Endothelial cell of hepatic sinusoid (primary cell): Measurements from ENCODE around the gene GTF2A2.
"Not testable (repeated sequence)": the region's sequence is repeated elsewhere in the genome, so short reads cannot be mapped to it uniquely, and the experiment has no call there.

Source experiments
- in situ Hi-C: cut with HindIII; loops from 2 replicates; pipeline ENCODE4 v1.10.0; 2017; ENCODE audit warnings: low sequenced_read_pairs

The GTF2A2 gene

DNA sequence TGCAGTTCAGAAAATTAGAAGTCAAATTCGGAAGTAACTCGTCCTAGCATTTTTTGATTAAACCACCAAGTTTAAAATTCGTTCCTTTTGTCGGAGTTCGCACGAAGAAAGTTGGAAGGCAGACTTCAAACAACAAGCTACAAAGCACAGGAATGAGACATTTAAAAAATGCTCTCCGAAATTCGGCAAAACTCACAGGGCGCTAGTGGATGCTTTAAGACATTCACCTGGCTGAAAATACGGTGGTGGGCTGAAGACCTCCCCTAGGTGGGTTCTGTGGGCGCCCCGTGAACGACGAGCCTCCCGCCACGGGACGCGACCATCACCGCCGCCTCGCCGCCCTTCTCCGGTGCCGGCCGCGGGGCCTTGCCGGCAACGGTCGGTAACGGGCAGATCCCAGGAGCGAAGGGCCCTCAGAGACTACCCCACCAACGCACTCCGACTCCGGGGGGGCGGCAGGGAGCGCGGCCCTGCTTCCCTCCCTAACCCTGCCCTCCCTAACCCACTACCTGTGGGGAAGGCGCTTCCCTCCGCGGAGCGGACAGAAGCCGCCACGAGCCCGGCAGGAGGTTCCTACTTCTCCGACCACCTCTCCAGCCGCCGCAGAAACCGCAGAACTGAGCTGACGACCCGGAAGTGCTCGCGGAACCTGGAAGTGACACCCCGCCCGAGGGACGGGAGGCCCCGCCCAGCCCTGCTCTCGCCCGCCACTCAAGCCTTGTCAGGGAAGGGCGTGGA is at the start of gene GTF2A2:
TSS of gene GTF2A2 (minus strand) at position 619 of the 738 bp plus-strand sequence. CDS start 5,238 bp downstream, outside the sequence.
- in situ Hi-C loops: no loop called here

DNA sequence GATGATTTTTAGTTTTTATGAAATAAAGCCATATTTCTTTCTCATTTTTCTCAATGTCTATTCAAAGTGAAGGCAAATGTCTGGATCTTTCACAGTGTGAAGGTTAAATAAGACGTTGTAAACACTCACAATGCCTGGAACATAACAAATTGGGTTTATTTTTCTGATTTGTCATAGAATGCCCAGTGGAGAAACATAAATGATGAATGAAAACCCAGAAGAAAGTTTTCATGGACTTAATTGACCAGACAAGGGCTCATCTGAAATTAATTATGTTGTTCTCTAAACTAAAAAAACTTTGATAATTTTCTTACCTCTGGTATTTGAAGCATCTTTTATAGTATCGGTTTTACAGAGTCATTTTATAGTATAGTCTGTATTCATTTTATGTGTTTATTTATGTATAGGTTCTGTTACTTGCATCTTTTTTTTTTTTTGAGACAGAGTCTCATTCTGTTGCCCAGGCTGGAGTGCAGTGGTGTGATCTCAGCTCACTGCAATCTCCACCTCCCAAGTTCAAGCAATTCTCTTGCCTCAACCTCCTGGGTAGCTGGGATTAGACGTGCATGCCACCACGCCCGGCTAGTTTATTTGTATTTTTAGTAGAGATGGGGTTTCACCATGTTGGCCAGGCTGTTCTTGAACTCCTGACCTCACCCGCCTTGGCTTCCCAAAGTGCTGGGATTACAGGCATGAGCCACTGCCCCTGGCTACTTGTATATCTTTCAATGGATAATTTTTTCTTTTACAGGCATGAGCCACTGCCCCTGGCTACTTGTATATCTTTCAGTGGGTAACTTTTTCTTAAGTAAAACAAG is 46.9 kb upstream of the GTF2A2 start:
- in situ Hi-C loops: no loop called here

- in situ Hi-C loops: no loop called here
Observed at GRCh38 chr15:59702351-59702750, 45.0 kb upstream of the GTF2A2 start.

DNA sequence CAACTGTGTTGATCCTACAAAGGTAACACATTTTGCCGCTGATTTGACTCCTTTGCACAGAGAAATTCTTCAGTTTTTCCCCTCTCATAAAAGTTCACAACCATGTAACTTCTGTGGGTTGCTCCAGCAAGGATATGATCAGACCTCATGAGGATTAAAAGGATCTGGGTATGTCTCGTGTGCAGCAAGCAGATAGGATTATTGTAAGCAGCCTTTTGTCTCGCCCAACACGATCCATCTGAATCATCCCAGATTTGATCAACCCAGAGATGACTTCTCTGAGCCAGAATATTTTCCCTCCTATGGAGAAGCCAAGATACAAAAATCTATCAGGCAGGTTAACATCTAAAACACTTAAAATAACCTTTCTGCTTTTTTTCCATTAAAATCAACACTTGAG is 44.6 kb upstream of the GTF2A2 start:
- in situ Hi-C loops: no loop called here

GRCh38 chr15:59699810-59700431 is 42.6 kb upstream of the GTF2A2 start:
- in situ Hi-C loops: no loop called here

GRCh38 chr15:59698065-59698464 is 40.8 kb upstream of the GTF2A2 start:
- in situ Hi-C loops: not testable (repeated sequence)

- in situ Hi-C loops: no loop called here
Observed at GRCh38 chr15:59696332-59696731, 39.0 kb upstream of the GTF2A2 start.

GRCh38 chr15:59694779-59695178 is 37.5 kb upstream of the GTF2A2 start:
- in situ Hi-C loops: loop anchor here (5.0 kb wide), 1 partner anchor 633 kb away; no protein-coding TSS in a partner anchor

GRCh38 chr15:59691194-59691805 is 34.0 kb upstream of the GTF2A2 start:
- in situ Hi-C loops: loop anchor here (5.0 kb wide), 1 partner anchor 636 kb away; no protein-coding TSS in a partner anchor

DNA sequence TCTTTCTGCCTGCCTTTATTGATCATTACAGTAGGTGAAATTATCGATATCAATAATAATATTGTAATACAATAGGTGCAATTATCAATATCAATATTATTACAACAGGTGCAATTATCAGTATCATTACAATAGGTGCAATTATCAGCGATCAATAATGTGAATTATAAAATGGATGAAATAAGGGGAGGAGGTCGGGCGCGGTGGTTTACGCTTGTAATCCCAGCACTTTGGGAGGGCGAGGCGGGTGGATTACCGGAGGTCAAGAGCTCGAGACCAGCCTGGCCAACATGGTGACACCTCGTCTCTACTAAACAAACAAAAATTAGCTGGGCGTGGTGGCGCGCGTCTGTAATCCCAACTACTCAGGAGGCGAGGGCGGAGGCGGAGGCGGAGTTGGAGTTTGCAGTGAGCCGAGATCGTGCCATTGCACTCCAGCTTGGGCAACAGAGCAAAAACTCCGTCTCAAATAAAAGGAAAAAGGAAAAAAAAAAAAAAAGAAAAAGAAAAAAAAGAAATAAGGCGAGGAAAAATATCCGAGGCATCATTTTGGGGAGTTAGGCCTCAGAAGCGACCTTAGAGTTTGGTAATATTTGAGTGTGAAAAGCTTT is 32.4 kb upstream of the GTF2A2 start:
- in situ Hi-C loops: loop anchor here (5.0 kb wide), 1 partner anchor 638 kb away; no protein-coding TSS in a partner anchor

DNA sequence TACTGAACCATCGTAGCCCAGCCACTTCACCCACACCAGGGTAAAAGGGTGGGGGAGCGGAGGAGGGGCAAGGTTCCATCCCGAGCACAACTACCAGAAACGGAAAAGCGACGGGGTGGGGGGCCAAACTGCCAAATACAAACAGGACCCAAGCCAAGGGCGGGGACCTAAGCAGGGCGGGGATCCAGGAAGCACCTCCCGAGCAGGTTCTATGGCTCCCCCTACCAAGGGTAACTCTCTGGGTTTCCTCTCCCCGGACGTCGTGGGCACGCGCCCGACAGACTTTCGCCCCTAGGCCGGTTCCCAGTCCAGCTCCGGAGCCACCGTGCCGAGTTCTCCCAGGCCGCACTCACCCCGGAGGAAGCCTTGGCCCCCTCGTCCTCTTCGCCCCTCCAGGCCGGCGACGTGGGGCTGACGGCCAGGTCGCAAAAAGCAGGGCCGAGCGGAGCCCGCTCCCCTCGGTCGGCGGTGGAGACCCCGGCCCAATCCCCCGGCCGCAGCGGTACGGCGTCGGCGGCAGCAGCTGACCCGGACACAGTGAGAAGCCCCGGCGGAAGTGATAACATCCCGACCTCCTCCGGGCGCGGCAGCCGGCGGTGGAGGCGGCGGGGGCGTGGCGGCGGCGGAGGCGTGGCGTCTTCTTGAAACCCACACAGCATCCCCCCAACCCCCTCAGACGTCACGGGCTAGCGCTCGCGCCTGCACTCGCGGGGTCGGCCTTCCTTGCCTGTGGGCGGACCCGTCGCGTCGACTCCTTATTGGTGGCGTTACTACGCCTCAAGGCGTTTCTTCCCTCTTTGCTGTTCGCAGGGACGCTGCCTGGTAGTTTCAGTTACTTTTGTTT is 31.7 kb upstream of the GTF2A2 start, which contains the start of gene BNIP2:
TSS of gene BNIP2 (minus strand) at position 539 of the 844 bp plus-strand sequence. CDS start 6,863 bp downstream, outside the sequence.
- in situ Hi-C loops: no loop called here

- in situ Hi-C loops: no loop called here
Observed at GRCh38 chr15:59688423-59688781, 31.1 kb upstream of the GTF2A2 start.

GRCh38 chr15:59687836-59688235 is 30.5 kb upstream of the GTF2A2 start:
- in situ Hi-C loops: no loop called here

GRCh38 chr15:59686389-59686788 is 29.1 kb upstream of the GTF2A2 start:
- in situ Hi-C loops: no loop called here

- in situ Hi-C loops: no loop called here
Observed at GRCh38 chr15:59685737-59686297, 28.5 kb upstream of the GTF2A2 start.

GRCh38 chr15:59680870-59681269 is 23.6 kb upstream of the GTF2A2 start:
- in situ Hi-C loops: no loop called here

DNA sequence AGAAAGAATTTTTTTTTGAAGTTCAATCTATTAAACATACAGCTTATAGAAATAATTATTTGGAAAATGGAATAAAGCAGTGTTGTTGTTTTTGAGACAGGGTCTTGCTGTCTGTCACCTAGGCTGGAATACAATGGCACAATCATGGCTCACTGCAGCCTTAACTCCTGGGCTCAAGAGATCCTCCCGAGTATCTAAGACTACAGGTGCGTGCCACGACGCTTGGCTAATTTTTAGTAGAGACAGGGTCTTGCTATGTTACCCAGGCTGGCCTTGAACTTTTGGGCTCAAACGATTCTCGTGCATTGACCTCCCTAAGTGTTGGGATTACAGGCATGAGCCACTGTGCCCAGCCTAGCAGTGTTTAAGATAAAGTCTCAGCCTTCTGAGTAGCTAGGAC is 23.0 kb upstream of the GTF2A2 start:
- in situ Hi-C loops: no loop called here

- in situ Hi-C loops: no loop called here
Observed at GRCh38 chr15:59678620-59679019, 21.3 kb upstream of the GTF2A2 start.

DNA sequence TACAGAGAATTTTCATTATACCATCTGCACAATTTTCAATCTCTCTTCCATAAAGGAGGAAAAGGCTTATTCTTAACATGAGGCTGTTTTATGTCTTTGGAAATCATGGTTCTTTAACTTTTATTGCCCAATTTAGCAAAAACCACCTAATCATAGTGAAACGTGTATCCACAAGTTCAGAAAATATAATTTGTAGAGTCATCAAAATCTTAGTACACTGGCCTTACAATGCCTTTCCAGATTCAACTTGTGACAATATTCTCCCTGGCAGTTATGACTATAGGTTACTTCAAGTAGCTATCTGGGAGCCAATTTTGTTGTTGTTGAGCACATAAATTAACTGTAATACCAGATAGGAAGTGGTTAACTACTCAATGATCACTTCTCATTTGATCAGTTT is 20.9 kb upstream of the GTF2A2 start:
- in situ Hi-C loops: no loop called here
